ENCODE results near the gene ATAD5. TPM values are rescaled to one million over a fixed set of nuclear protein-coding genes. Genes with fewer than 3 reads are reported as not detected.

The ATAD5 gene
- total and polyA plus RNA-seq, 2 of the 13 experiments (the other 11 are each of a cell fraction or from before 2014, with no cell fraction given), result 1.8 to 10.7 TPM

GRCh38 chr17:30906101-30906911 lies 74.5 kb downstream of the ATAD5 start, which contains the start of gene TEFM (continued):
- no peak for TF ChIP-seq RFX5 (IDR thresholded peaks at IDR 0.05; ENCODE audit: low read depth, low read length)
- peak; percentile 89 for TF ChIP-seq ATF2 (CRISPR knock-in tag; IDR thresholded peaks at IDR 0.05)
- peak; percentile 91 for TF ChIP-seq ZBTB44 (CRISPR knock-in tag; IDR thresholded peaks at IDR 0.05)
- TF ChIP-seq ZNF362 (CRISPR knock-in tag; IDR thresholded peaks at IDR 0.05; ENCODE audit: borderline replicate concordance), result peak; percentile 70; the same call in 1 of the 2 replicates
- peak; percentile 95; the same call in 1 of the 2 replicates for TF ChIP-seq HOXD1 (CRISPR knock-in tag; IDR thresholded peaks at IDR 0.05)
- peak; percentile 68; the same call in 1 of the 2 replicates for TF ChIP-seq ZNF136 (CRISPR knock-in tag; IDR thresholded peaks at IDR 0.05; ENCODE audit: low read depth)
- TF ChIP-seq ZNF570 (CRISPR knock-in tag; IDR thresholded peaks at IDR 0.05; ENCODE audit: borderline replicate concordance), result no peak
- TF ChIP-seq ZC3H4 (CRISPR knock-in tag; IDR thresholded peaks at IDR 0.05; ENCODE audit: borderline replicate concordance), result peak; percentile 50; the same call in 1 of the 2 replicates
- TF ChIP-seq ZNF34 (CRISPR knock-in tag; IDR thresholded peaks at IDR 0.05; ENCODE audit: borderline replicate concordance), result peak; percentile 98
- TF ChIP-seq TERF1 (CRISPR knock-in tag; IDR thresholded peaks at IDR 0.05), result no peak
- no peak for TF ChIP-seq ZNF546 (CRISPR knock-in tag; conservative IDR thresholded peaks at IDR 0.05)
- peak; percentile 99 for TF ChIP-seq KDM2A (CRISPR knock-in tag; IDR thresholded peaks at IDR 0.05; ENCODE audit: borderline replicate concordance, low read depth)
- TF ChIP-seq EED (CRISPR knock-in tag; IDR thresholded peaks at IDR 0.05), result 0 out of 2 replicates have a peak, but pooled peaks have one; percentile 53
- peak; percentile 94 for TF ChIP-seq ZNF557 (CRISPR knock-in tag; IDR thresholded peaks at IDR 0.05)
- peak; percentile 85; the same call in 1 of the 2 replicates for TF ChIP-seq NAIF1 (CRISPR knock-in tag; IDR thresholded peaks at IDR 0.05; ENCODE audit: borderline replicate concordance)
- peak; percentile 88 for TF ChIP-seq MYC (CRISPR knock-in tag; IDR thresholded peaks at IDR 0.05; ENCODE audit: borderline replicate concordance)
- no peak for TF ChIP-seq ATF6 (CRISPR knock-in tag; conservative IDR thresholded peaks at IDR 0.05)
- 0 out of 2 replicates have a peak, but pooled peaks have one; percentile 35 for TF ChIP-seq ZFAT (CRISPR knock-in tag; conservative IDR thresholded peaks at IDR 0.05)
- TF ChIP-seq ZBTB2 (CRISPR knock-in tag; IDR thresholded peaks at IDR 0.05; ENCODE audit: low read depth), result peak; percentile 83

Measured in HepG2 (cell line).